HCT116 (cell line): ENCODE results near the gene PDE4B. TPM values are rescaled to one million over a fixed set of nuclear protein-coding genes. Genes with fewer than 3 reads are reported as not detected.

Experiments
- ATAC-seq: fragments of 200-7000 bp; cut with Tn5 transposase; 2 replicates; pipeline ENCODE4 v1.9.1; 2020; ENCODE audit warnings: mild to moderate bottlenecking, moderate library complexity
- BruUV-seq: library from RNA; stranded (reverse); fragments of 400-500 nt; replicated peaks from 2 replicates; lab custom pipeline; 2021; lab: Mats Ljungman, UMichigan
- CTCF ChIA-PET: fragments of 300-600 bp; sonication (Branson Sonifier 250); formaldehyde crosslinking; loops from one replicate; lab custom pipeline; 2021; ENCODE audit warnings: antibody characterized with exemption; lab: Charles Lee
- POLR2A ChIA-PET: fragments of 300-600, 350-600 bp; sonication (Branson Sonifier 250); formaldehyde crosslinking; loops from one replicate; lab custom pipeline; 2021; ENCODE audit warnings: antibody characterized with exemption; lab: Charles Lee
- RAD21 ChIA-PET, 2 experiments: fragments of 300-600 bp; sonication (Branson Sonifier 250); formaldehyde crosslinking; loops; one replicate each; lab custom pipeline; 2023; ENCODE audit warnings: low total read pairs in 2 of 2; ENCODE audit not compliant: uncharacterized antibody in 2 of 2, unreplicated experiment in 2 of 2, low non-redundant PET in 1 of 2; lab: Charles Lee
- DNase-seq: peaks from one replicate; pipeline ENCODE4 v3.0.0-alpha.2; 2010; ENCODE audit warnings: low read depth, low spot score
- H2AFZ ChIP-seq: fragments of 200-600 bp; shearing (Covaris generic), sonication (generic); 2 replicates; pipeline ENCODE4 v1.6.1; 2017; ENCODE audit warnings: low read depth, mixed run types, mixed read lengths, antibody characterized with exemption, low read length; ENCODE audit not compliant: poor library complexity, severe bottlenecking
- H3K27ac ChIP-seq: 2 replicates; pipeline ENCODE4 v1.5.1; 2012; ENCODE audit warnings: low read depth, low read length
- H3K27me3 ChIP-seq: fragments of 200-600 bp; sonication (generic); 2 replicates; pipeline ENCODE4 v1.6.1; 2016; ENCODE audit warnings: mixed run types, low read length, mixed read lengths; ENCODE audit not compliant: insufficient read depth
- H3K36me3 ChIP-seq, 2 experiments: fragments of 200-500 bp in 1 of 2; fragments of 200-600 bp in 1 of 2; sonication (Bioruptor generic) in 1 of 2; sonication (generic) in 1 of 2; 2 replicates each; pipeline versions ENCODE4 v1.5.1 to v1.6.1; 2014 to 2016; ENCODE audit warnings: low read length in 2 of 2, inconsistent platforms in 1 of 2, mixed read lengths in 1 of 2, mixed run types in 1 of 2; ENCODE audit not compliant: insufficient read depth in 2 of 2, control insufficient read depth in 1 of 2
- H3K4me1 ChIP-seq, 2 experiments: fragments of 200-600 bp in 1 of 2; sonication (generic) in 1 of 2; 2 replicates each; pipeline versions ENCODE4 v1.5.1 to v1.6.1; 2012 to 2017; ENCODE audit warnings: low read length in 2 of 2, inconsistent platforms in 1 of 2, mild to moderate bottlenecking in 1 of 2, mixed read lengths in 1 of 2, mixed run types in 1 of 2, moderate library complexity in 1 of 2; ENCODE audit not compliant: insufficient read depth in 2 of 2, control insufficient read depth in 1 of 2
- H3K4me2 ChIP-seq: fragments of 200-600 bp; sonication (generic); 2 replicates; pipeline ENCODE4 v1.6.1; 2017; ENCODE audit warnings: mixed run types, low read length, mixed read lengths
- H3K4me3 ChIP-seq, 2 experiments: fragments of 200-600 bp in 1 of 2; sonication (generic) in 1 of 2; replicated peaks in 1 of 2; 2 replicates each; pipeline ENCODE4 v1.5.1; 2011 to 2016; ENCODE audit warnings: low read length in 2 of 2, control low read depth in 1 of 2, low read depth in 1 of 2, mild to moderate bottlenecking in 1 of 2, mixed read lengths in 1 of 2, mixed run types in 1 of 2
- H3K79me2 ChIP-seq: fragments of 200-600 bp; sonication (generic); 2 replicates; pipeline ENCODE4 v1.6.1; 2017; ENCODE audit warnings: mild to moderate bottlenecking, mixed run types, low read length, moderate library complexity, mixed read lengths; ENCODE audit not compliant: insufficient read depth
- H3K9ac ChIP-seq: fragments of 200-600 bp; sonication (generic); 2 replicates; pipeline ENCODE4 v1.6.1; 2016; ENCODE audit warnings: low read length, mixed read lengths
- H3K9me2 ChIP-seq: fragments of 200-600 bp; sonication (generic), shearing (Covaris generic); 2 replicates; pipeline ENCODE4 v1.6.1; 2017; ENCODE audit warnings: mixed run types, mild to moderate bottlenecking, moderate library complexity; ENCODE audit not compliant: insufficient read depth
- H3K9me3 ChIP-seq, 2 experiments: fragments of 200-500 bp in 1 of 2; fragments of 200-600 bp in 1 of 2; sonication (Bioruptor generic) in 1 of 2; sonication (generic) in 1 of 2; 2 replicates each; pipeline ENCODE4 v1.6.1; 2014 to 2017; ENCODE audit warnings: low read length in 2 of 2, mixed read lengths in 2 of 2, inconsistent platforms in 1 of 2, low read depth in 1 of 2, mild to moderate bottlenecking in 1 of 2, mixed run types in 1 of 2, moderate library complexity in 1 of 2; ENCODE audit not compliant: control insufficient read depth in 1 of 2, insufficient read depth in 1 of 2
- H4K20me1 ChIP-seq: fragments of 200-600 bp; sonication (generic), shearing (Covaris generic); 2 replicates; pipeline ENCODE4 v1.6.1; 2017; ENCODE audit warnings: mixed run types, mild to moderate bottlenecking, moderate library complexity; ENCODE audit not compliant: insufficient read depth
- CBX3 ChIP-seq: IDR thresholded peaks from 2 replicates; pipeline ENCODE4 v1.6.1; 2012; ENCODE audit warnings: low read depth
- ELF1 ChIP-seq: IDR thresholded peaks from 2 replicates; pipeline ENCODE4 v1.6.1; 2012; ENCODE audit warnings: low read depth, borderline replicate concordance
- EZH2 ChIP-seq: fragments of 200-600 bp; sonication (generic); IDR thresholded peaks from 2 replicates; pipeline ENCODE4 v1.6.1; 2017; ENCODE audit warnings: antibody characterized with exemption, mixed run types
- EZH2phosphoT487 ChIP-seq: fragments of 200-600 bp; IDR thresholded peaks from 2 replicates; pipeline ENCODE4 v1.6.1; 2018; ENCODE audit warnings: antibody characterized with exemption, borderline replicate concordance
- FOSL1 ChIP-seq: IDR thresholded peaks from 2 replicates; pipeline ENCODE4 v1.6.1; 2012; ENCODE audit warnings: low read depth
- POLR2A ChIP-seq: IDR thresholded peaks from 2 replicates; pipeline ENCODE4 v1.7.0; 2011; ENCODE audit warnings: borderline replicate concordance; ENCODE audit not compliant: insufficient read depth, insufficient read length; ENCODE audit errors: extremely low read depth
- POLR2AphosphoS5 ChIP-seq: IDR thresholded peaks from 2 replicates; pipeline ENCODE4 v1.6.1; 2011; ENCODE audit warnings: mild to moderate bottlenecking, low read depth, low read length, moderate library complexity
- RAD21 ChIP-seq: IDR thresholded peaks from 2 replicates; pipeline ENCODE4 v1.6.1; 2012; ENCODE audit warnings: low read depth, mild to moderate bottlenecking
- SIN3A ChIP-seq: IDR thresholded peaks from 2 replicates; pipeline ENCODE4 v1.6.1; 2012; ENCODE audit warnings: low read depth
- SP1 ChIP-seq: IDR thresholded peaks from 2 replicates; pipeline ENCODE4 v1.6.1; 2012; ENCODE audit warnings: low read depth
- SRF ChIP-seq: IDR thresholded peaks from 2 replicates; pipeline ENCODE4 v1.6.1; 2012; ENCODE audit warnings: low read depth
- TCF7L2 ChIP-seq: IDR thresholded peaks from 2 replicates; pipeline ENCODE4 v1.7.0; 2011; ENCODE audit warnings: borderline replicate concordance, inconsistent platforms; ENCODE audit not compliant: insufficient read depth, insufficient read length; ENCODE audit errors: extremely low read depth
- YY1 ChIP-seq: IDR thresholded peaks from 2 replicates; pipeline ENCODE4 v1.6.1; 2011; ENCODE audit warnings: low read length, low read depth, moderate library complexity, mild to moderate bottlenecking; ENCODE audit not compliant: insufficient replicate concordance; ENCODE audit errors: extremely low read depth
- ZFX ChIP-seq: fragments of 450-650 bp; IDR thresholded peaks from 2 replicates; pipeline ENCODE4 v1.6.1; 2017
- ZNF274 ChIP-seq: fragments of 200-500 bp; sonication (Bioruptor generic); IDR thresholded peaks from 2 replicates; pipeline ENCODE4 v1.6.1; 2014; ENCODE audit warnings: mild to moderate bottlenecking, low read depth, low read length, inconsistent platforms
- intact Hi-C: fragments of 100-400 bp; cut with micrococcal nuclease; formaldehyde crosslinking; loops from 2 replicates; pipeline ENCODE4 v1.10.0; 2022
- total RNA-seq: library from RNA; stranded (reverse); gene quantifications from one replicate; pipeline ENCODE4 v1.2.1, GENCODE V29; 2021; ENCODE audit not compliant: unreplicated experiment
- TF ChIP-seq, protein P1 (sequence below): IDR thresholded peaks from 2 replicates; pipeline ENCODE4 v1.6.1; 2012
- TF ChIP-seq, protein P2 (sequence below): IDR thresholded peaks from 2 replicates; pipeline ENCODE4 v1.6.1; 2012
- TF ChIP-seq, protein P3 (sequence below): IDR thresholded peaks from 2 replicates; pipeline ENCODE4 v1.6.1; 2011; ENCODE audit warnings: mild to moderate bottlenecking, low read length, moderate library complexity; ENCODE audit not compliant: insufficient replicate concordance; ENCODE audit errors: extremely low read depth
- TF ChIP-seq, protein P4 (sequence below), 3 experiments: fragments of 200-600 bp in 1 of 3; sonication (generic) in 1 of 3; IDR thresholded peaks in 2 of 3; conservative IDR thresholded peaks in 1 of 3; 2 replicates each; pipeline ENCODE4 v1.5.1; 2012 to 2017; ENCODE audit warnings: low read depth in 2 of 3, low read length in 2 of 3, antibody characterized with exemption in 1 of 3, borderline replicate concordance in 1 of 3, control low read depth in 1 of 3, mild to moderate bottlenecking in 1 of 3, mixed read lengths in 1 of 3, mixed run types in 1 of 3, moderate library complexity in 1 of 3; ENCODE audit not compliant: insufficient read depth in 1 of 3

The PDE4B gene
- total RNA-seq, 1 experiment from 2014 or later = 76.9 TPM

DNA sequence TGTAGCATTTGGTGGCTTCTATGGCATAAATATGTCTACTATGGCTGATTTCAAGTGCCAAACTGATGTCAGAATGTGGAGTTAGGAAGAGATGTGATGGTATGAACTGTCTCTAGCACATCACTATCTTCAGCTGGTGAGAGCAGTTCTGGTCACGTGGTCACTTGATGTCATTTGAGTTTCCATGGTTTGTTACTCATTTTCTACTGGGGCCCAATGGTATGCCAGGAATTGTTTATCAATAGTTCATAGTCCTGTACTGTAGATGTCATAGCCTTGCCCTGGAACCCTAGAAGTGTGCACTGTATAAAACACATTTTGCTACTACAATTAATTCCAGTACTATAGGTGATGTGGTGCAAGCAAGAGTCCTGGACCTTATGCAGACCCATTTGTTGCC, 153.7 kb downstream of the PDE4B start:
- no peaks in the 10 kb centered on the region for H3K27me3 ChIP-seq
- intact Hi-C loops = no loop called here
- no peak overlapping the region for H3K4me3 ChIP-seq
- H4K20me1 ChIP-seq = no peaks in the 10 kb centered on the region
- H3K79me2 ChIP-seq = no peaks in the 10 kb centered on the region
- H3K36me3 ChIP-seq = no peaks in the 10 kb centered on the region
- DNase-seq (no peak), ATAC-seq (no peak)
- CTCF ChIA-PET = no interaction called here
- no peak overlapping the region for H3K27ac ChIP-seq
- H2AFZ ChIP-seq = no peak overlapping the region
- BruUV-seq = no TSS peak
- H3K9me2 ChIP-seq = no peaks in the 10 kb centered on the region
- no peaks in the 10 kb centered on the region for H3K4me1 ChIP-seq
- no peaks in the 10 kb centered on the region for H3K9me3 ChIP-seq
- POLR2A ChIA-PET = no interaction called here
- TF ChIP-seq EZH2 (no peak), ELF1 (no peak), POLR2A (no peak), TCF7L2 (no peak), POLR2AphosphoS5 (no peak), RAD21 (no peak), CBX3 (no peak), SP1 (no peak), FOSL1 (no peak), SRF (no peak), ZFX (no peak), SIN3A (no peak), EZH2phosphoT487 (no peak), ZNF274 (no peak), YY1 (no peak)
- TF ChIP-seq, protein P1, sequence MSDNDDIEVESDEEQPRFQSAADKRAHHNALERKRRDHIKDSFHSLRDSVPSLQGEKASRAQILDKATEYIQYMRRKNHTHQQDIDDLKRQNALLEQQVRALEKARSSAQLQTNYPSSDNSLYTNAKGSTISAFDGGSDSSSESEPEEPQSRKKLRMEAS = no peak
- TF ChIP-seq, protein P2, sequence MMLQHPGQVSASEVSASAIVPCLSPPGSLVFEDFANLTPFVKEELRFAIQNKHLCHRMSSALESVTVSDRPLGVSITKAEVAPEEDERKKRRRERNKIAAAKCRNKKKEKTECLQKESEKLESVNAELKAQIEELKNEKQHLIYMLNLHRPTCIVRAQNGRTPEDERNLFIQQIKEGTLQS = no peak
- TF ChIP-seq, protein P3, sequence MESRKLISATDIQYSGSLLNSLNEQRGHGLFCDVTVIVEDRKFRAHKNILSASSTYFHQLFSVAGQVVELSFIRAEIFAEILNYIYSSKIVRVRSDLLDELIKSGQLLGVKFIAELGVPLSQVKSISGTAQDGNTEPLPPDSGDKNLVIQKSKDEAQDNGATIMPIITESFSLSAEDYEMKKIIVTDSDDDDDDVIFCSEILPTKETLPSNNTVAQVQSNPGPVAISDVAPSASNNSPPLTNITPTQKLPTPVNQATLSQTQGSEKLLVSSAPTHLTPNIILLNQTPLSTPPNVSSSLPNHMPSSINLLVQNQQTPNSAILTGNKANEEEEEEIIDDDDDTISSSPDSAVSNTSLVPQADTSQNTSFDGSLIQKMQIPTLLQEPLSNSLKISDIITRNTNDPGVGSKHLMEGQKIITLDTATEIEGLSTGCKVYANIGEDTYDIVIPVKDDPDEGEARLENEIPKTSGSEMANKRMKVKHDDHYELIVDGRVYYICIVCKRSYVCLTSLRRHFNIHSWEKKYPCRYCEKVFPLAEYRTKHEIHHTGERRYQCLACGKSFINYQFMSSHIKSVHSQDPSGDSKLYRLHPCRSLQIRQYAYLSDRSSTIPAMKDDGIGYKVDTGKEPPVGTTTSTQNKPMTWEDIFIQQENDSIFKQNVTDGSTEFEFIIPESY = no peak
- TF ChIP-seq, protein P4, sequence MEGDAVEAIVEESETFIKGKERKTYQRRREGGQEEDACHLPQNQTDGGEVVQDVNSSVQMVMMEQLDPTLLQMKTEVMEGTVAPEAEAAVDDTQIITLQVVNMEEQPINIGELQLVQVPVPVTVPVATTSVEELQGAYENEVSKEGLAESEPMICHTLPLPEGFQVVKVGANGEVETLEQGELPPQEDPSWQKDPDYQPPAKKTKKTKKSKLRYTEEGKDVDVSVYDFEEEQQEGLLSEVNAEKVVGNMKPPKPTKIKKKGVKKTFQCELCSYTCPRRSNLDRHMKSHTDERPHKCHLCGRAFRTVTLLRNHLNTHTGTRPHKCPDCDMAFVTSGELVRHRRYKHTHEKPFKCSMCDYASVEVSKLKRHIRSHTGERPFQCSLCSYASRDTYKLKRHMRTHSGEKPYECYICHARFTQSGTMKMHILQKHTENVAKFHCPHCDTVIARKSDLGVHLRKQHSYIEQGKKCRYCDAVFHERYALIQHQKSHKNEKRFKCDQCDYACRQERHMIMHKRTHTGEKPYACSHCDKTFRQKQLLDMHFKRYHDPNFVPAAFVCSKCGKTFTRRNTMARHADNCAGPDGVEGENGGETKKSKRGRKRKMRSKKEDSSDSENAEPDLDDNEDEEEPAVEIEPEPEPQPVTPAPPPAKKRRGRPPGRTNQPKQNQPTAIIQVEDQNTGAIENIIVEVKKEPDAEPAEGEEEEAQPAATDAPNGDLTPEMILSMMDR (IDR thresholded peaks at IDR 0.05 in 2 of 3, conservative IDR thresholded peaks at IDR 0.05 in 1 of 3; ENCODE audit: borderline replicate concordance in 1 of 3, insufficient read depth in 1 of 3, low read depth in 2 of 3, low read length in 2 of 3) = no peak
- no peak overlapping the region for H3K4me2 ChIP-seq
- no peak overlapping the region for H3K9ac ChIP-seq
- RAD21 ChIA-PET = no interaction called here
